IPS DF 4.7 (cell line): ENCODE measurements around the gene VAV3.

Experiments used
- DNase-seq: peaks from one replicate; pipeline ENCODE4 v3.0.0-alpha.2; 2013; ENCODE audit warnings: low spot score; ENCODE audit errors: extremely low read depth

Gene VAV3

GRCh38 chr1:107840725-107841124 is 124.3 kb downstream of the VAV3 start:
- DNase-seq = no peak

- no peak for DNase-seq
Observed at GRCh38 chr1:107838056-107838455, 126.9 kb downstream of the VAV3 start.

DNA sequence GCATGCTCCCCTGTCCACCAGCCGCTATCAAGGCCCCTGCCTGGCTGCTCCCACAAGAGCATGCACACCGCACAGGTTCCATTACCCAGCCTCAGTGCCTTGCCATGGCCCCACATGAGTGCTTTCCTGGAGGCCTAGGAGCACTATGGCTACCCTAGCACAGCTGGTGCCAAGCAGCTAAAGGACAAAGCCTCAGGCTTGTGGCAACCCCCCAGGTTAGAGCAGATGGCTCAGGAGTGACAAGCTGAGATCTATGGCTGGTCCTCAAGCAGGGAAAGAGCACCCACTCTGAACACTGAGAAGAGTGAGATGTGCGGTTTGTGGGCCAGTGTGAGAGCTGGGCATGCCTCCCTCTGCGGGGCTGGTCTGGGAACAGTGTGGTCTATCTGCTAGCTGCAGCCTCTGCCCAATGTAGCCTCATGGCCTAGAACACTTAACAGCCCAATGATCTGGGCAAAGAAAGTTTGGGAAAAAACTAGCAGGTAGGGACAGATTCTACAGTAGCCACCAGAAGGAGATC is 129.8 kb downstream of the VAV3 start:
- no peak for DNase-seq

GRCh38 chr1:107833061-107833460 is 131.9 kb downstream of the VAV3 start:
- DNase-seq = no peak

GRCh38 chr1:107831921-107832320 is 133.1 kb downstream of the VAV3 start:
- DNase-seq = no peak

DNA sequence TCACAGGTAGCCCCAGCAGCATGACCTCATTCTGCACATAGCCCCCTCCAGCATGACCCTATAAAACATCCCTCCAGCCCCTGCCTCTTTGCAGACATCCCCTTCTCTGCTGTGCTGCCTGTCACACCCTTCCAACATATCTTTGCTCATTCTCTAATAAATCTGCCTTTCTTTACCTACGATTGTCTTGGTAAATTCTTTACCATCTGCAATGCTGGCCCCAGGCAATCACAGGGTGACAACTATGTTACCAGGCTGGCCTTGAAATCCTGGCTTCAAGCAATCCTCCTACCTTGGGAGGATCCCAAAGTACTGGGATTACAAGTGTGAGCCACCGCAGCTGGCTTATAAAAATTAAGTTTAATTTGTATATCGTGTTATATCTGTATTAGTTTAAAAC is 134.5 kb downstream of the VAV3 start:
- DNase-seq = no peak

- no peak for DNase-seq
Observed at GRCh38 chr1:107830075-107830474, 134.9 kb downstream of the VAV3 start.

GRCh38 chr1:107829036-107829770 is 135.8 kb downstream of the VAV3 start:
- no peak for DNase-seq

DNA sequence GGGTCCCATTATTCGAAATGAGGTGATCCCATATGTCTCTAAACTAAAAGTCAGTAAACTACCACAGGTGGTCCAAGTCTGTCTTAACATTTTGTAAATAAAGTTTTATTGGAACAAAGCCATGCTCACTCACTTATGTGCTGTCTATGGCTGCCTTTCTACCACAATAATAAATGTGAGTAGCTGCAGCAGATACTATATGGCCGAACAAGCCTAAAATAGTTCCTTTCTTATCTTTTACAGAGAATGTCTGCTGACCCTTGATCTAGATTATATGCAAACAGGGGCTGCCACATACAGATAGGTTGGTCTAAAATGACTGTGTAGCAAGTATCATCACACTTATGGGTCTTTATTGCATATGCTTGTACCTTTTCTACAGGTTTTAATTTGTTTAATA is 140.0 kb downstream of the VAV3 start:
- DNase-seq = no peak

DNA sequence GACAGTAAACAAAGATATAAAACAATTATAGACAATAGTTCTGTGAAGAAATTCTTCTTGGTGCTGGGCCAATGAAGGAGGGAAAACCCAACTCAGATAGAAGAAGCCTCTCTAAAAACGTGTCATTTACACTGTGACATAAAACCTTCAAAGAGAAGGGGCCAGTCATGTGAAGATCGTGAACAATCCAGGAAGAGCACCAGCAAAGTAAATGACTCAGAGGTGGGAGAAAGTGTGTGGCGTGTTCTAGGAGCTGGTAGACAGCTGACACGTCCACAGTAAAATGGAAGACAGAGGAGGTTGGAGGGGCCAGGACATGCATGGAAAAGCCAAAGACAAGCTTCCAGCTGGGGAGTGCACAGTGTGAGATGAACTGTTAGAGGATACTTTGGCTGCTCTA is 143.6 kb downstream of the VAV3 start:
- no peak for DNase-seq

DNA sequence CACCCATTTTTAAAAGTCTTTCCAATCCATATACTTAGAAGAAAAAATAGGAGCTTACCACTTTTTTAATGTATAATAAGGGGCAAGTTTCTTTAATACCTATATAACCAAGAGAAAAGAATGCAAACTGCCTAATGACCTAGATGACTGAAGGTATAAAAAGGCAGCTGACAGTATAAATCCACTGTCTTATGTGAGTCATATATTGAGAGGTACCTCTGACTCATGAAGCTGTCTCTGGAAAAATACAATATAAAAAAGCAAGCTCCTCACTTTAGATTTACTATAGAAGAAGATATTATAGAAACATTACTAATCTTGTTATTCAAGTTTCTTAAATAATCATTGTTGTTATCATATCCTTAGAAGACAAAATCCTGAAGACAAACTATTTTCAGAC is 144.2 kb downstream of the VAV3 start:
- no peak for DNase-seq

DNA sequence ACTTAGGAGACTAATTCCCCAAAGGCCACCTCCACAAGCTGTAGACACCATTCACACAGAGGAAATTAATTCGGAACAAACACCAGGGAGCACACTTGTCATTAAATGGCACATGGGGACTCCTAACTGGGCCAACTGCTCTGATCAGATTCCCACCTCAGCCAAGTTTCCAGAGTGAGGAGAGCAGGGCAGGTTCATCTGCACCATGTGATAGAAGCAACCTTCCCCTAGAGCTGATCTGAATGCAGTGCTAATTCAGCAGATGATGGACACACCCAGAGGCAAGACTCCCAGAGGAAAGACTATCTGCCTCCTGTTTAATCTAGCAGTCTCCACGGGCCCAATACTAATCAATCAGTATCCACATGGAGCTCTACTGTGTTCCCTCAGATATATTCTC is 147.0 kb downstream of the VAV3 start:
- DNase-seq = no peak

DNA sequence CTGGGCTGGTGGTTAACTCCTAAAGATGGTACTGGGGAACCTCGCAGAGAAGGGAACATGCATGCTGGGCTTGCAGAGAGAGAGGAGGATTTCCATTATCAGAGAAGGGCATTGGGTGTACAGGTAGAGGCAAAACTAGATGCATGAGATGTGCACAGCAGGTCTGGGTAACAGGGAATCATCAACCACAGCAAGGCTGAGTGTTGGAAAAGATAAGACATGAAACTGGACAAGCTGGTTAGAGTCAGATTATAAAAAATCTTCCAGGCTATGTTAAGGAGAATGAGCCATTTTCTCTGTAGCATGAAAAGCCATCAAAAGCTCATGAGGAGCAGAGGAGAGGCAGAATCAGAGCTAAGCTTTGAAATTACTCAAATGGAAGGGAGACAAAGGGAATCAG is 147.8 kb downstream of the VAV3 start:
- DNase-seq = no peak

- DNase-seq = no peak
Observed at GRCh38 chr1:107810291-107810951, 154.6 kb downstream of the VAV3 start.

DNA sequence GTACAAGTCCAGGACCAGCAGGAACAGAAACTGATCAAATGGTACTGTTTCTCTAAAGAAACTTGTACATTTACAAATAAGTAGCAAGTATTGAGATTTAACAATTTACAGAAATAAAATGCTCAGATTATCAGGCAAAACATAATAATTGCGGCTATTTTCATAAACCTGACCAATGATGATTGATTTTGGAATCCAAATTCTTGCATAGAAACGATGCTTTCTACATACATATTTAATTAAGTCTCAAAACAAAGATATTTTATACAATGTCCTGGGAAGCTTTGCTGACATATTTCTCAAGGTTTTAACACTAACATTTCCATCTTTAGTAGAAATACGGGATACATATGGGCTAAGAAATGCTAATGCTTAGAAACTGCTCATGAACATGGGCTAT is 157.1 kb downstream of the VAV3 start:
- DNase-seq = no peak

GRCh38 chr1:107807405-107807804 is 157.6 kb downstream of the VAV3 start:
- DNase-seq = no peak

- DNase-seq = no peak
Observed at GRCh38 chr1:107806902-107807301, 158.1 kb downstream of the VAV3 start.

DNA sequence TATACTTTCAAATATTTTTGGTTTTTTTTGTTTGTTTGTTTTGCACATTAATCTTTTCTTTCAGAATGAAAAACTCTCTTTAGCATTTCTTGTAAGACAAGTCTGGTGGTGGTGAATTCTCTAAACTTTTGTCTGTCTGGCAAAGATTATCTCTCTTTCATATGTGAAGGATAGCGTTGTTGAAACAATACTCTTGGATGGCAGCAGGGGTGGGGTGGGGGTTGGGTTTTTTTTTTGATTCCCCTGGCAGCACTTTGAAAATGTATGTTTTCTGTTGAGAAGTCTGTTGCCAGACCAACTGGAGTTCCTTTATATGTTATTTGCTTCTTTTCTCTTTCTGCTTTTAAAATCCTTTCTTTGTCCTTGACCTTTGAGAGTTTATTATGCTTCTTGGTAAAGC is 160.2 kb downstream of the VAV3 start:
- DNase-seq = no peak

DNA sequence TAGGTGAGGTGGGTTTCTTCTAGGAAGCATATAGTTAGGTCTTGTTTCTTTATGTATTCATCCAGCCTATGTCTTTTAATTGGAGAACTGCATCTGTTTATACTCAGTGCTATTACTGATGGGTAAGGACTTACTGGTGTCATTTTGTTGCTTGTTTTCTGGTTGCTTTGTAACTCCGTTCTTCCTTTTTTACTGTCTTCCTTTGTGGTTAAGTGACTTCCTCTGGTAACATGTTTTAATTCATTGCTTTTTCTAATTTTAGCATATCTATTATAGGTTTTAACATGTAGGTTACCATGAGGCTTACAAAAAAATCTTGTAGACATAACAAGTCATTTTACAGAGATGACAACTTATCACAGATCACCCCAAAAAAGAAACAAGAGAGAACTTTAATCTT is 160.8 kb downstream of the VAV3 start:
- no peak for DNase-seq

GRCh38 chr1:107803579-107803978 is 161.4 kb downstream of the VAV3 start:
- no peak for DNase-seq

DNA sequence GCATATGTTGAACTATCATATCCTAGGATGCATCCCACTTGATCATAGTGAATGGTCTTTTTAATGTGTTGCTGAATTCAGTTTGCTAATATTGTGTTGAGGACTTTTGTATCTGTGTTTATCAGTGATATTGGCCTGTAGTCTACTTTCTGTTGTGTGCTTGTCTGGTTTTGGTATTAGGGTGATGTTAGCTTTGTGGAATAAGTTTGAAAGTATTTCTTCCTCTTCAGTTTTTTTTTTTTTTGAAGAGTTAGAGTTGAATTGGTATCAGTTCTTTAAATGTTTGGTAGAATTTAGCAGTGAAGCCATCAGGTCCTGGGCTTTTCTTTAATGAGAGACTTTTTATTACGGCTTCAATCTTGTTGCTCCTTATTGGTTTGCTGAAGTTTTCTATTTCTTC is 162.3 kb downstream of the VAV3 start:
- no peak for DNase-seq

DNA sequence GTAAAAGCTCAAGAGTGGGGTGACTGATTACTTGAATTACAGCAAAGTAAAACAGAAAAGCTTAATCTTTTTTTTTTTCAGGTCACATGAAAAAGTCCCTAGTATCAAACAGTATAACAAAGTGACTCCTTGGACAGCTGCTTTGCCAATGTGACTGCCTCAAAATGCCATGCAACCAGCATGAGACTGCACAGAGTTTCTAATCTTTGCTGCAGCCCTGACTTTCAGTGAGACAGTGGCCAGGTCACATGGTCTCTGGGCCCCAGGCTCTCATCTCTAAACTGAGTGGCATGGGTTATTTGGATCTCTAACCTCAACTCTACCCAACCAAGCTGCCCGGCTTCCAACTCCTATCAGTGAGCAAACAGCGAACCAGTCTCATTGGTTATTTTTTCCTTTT is 169.0 kb downstream of the VAV3 start:
- DNase-seq = no peak

GRCh38 chr1:107795441-107795840 is 169.5 kb downstream of the VAV3 start:
- DNase-seq = no peak
